ENCODE results near the gene UBE2S. TPM values are rescaled to one million over a fixed set of nuclear protein-coding genes. Genes with fewer than 3 reads are reported as not detected.
"Not testable (repeated sequence)": the region's sequence is repeated elsewhere in the genome, so short reads cannot be mapped to it uniquely, and the experiment has no call there.

The UBE2S gene
- total RNA-seq, 2 donors from 2014 or later: 202 to 246 TPM

DNA sequence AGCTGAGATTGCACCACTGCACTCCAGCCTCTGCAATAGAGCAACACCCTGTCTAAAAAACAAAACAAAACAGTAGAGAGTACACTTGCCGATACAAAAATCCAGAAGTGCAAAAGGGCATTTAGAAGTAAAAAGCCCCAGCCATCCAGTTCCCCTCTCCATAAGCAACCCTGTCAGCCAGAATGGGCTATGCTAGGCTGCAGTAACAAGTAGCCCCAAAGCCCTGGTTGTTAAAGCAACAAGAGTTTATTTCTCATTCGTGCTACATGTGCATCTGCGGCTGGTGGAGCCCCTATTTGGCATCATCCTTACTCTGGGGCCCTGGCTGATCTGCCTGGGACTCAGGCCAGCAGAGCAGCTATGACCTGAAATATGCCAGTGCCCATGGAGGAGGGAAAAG is 16.9 kb upstream of the UBE2S start:
- H3K27ac ChIP-seq (ENCODE audit: low read depth, low read length): no peak overlapping the region
- H3K9ac ChIP-seq (ENCODE audit: extremely low read depth, low read length, poor library complexity, severe bottlenecking): no peak overlapping the region
- peaks cover 41% of the 10 kb centered on the region for H3K27me3 Mint-ChIP-seq (ENCODE audit: insufficient read depth)
- H3K4me3 ChIP-seq (ENCODE audit: low read length): no peak overlapping the region
- peaks cover 13% of the 10 kb centered on the region for H3K27me3 ChIP-seq (ENCODE audit: control insufficient read depth, insufficient read depth, low read length, poor library complexity, severe bottlenecking)
- H3K4me1 Mint-ChIP-seq: no peaks in the 10 kb centered on the region
- no peaks in the 10 kb centered on the region for H3K4me1 ChIP-seq (ENCODE audit: control insufficient read depth, insufficient read depth, low read length)
- WGBS, 2 experiments (ENCODE audit: insufficient coverage in 1 of 2, insufficient read length in 1 of 2): 87 to 93% methylated on average over 2 to 3 of the region's 3 CpGs
- no peak for DNase-seq
- no peaks in the 10 kb centered on the region for H3K9me3 ChIP-seq (ENCODE audit: control insufficient read depth, low read length)
- H3K36me3 ChIP-seq (ENCODE audit: control insufficient read depth, insufficient read depth, low read length): no peaks in the 10 kb centered on the region
- no peak overlapping the region for H3K27ac Mint-ChIP-seq
- no peaks in the 10 kb centered on the region for H3K36me3 Mint-ChIP-seq (ENCODE audit: low read depth)
- H3K4me3 Mint-ChIP-seq: no peak overlapping the region
- TF ChIP-seq, protein P1, sequence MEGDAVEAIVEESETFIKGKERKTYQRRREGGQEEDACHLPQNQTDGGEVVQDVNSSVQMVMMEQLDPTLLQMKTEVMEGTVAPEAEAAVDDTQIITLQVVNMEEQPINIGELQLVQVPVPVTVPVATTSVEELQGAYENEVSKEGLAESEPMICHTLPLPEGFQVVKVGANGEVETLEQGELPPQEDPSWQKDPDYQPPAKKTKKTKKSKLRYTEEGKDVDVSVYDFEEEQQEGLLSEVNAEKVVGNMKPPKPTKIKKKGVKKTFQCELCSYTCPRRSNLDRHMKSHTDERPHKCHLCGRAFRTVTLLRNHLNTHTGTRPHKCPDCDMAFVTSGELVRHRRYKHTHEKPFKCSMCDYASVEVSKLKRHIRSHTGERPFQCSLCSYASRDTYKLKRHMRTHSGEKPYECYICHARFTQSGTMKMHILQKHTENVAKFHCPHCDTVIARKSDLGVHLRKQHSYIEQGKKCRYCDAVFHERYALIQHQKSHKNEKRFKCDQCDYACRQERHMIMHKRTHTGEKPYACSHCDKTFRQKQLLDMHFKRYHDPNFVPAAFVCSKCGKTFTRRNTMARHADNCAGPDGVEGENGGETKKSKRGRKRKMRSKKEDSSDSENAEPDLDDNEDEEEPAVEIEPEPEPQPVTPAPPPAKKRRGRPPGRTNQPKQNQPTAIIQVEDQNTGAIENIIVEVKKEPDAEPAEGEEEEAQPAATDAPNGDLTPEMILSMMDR (conservative IDR thresholded peaks at IDR 0.05): no peak
- H3K9me3 Mint-ChIP-seq: peaks cover 8% of the 10 kb centered on the region

DNA sequence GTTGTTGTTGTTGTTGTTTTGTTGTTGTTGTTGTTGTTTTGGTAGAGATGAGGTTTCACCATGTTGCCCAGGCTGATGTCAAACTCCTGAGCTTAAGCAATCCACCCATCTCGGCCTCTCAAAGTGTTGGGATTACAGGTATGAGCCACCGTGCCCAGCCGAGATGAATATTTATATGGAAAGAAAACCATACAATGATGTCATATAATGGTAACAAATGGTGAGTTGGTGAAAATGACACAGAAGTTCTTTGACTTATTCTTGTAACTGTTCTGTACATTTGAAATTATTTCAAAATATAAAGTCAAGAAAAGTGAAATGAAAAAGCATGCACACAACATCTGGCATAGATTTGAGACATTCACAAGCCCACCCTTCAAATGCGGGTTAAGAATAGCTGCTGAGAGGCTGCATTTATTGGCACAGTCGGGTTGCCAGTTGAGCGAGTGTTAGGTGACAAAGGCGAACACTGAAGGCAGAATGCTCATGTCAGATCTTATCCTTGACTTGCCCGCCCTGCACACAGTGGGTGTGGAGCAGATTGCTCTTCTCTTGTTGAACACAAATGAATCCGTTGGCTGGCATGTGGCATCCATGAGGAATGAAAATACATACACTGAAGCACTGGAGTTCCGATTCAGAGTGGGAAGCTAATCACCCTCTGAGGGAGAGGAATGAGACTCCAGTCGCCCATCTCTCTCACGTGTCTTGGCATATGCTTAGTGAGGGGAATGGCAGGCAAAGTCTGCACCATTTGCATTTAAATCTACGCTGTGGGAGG is 15.8 kb upstream of the UBE2S start:
- no peaks in the 10 kb centered on the region for H3K36me3 ChIP-seq (ENCODE audit: control insufficient read depth, insufficient read depth, low read length)
- TF ChIP-seq, protein P1 (conservative IDR thresholded peaks at IDR 0.05): no peak
- peaks cover 13% of the 10 kb centered on the region for H3K27me3 ChIP-seq (ENCODE audit: control insufficient read depth, insufficient read depth, low read length, poor library complexity, severe bottlenecking)
- H3K27me3 Mint-ChIP-seq (ENCODE audit: insufficient read depth): peaks cover 42% of the 10 kb centered on the region
- DNase-seq: no peak
- no peak overlapping the region for H3K27ac Mint-ChIP-seq
- no peaks in the 10 kb centered on the region for H3K36me3 Mint-ChIP-seq (ENCODE audit: low read depth)
- no peaks in the 10 kb centered on the region for H3K4me1 Mint-ChIP-seq
- H3K27ac ChIP-seq (ENCODE audit: low read depth, low read length): no peak overlapping the region
- H3K4me3 ChIP-seq (ENCODE audit: low read length): no peak overlapping the region
- 67 to 77% methylated on average over 12 to 13 of the region's 13 CpGs for WGBS, 2 experiments (ENCODE audit: insufficient coverage in 1 of 2, insufficient read length in 1 of 2)
- no peak overlapping the region for H3K9ac ChIP-seq (ENCODE audit: extremely low read depth, low read length, poor library complexity, severe bottlenecking)
- H3K9me3 Mint-ChIP-seq: peaks cover 9% of the 10 kb centered on the region
- no peaks in the 10 kb centered on the region for H3K9me3 ChIP-seq (ENCODE audit: control insufficient read depth, low read length)
- no peaks in the 10 kb centered on the region for H3K4me1 ChIP-seq (ENCODE audit: control insufficient read depth, insufficient read depth, low read length)
- no peak overlapping the region for H3K4me3 Mint-ChIP-seq

DNA sequence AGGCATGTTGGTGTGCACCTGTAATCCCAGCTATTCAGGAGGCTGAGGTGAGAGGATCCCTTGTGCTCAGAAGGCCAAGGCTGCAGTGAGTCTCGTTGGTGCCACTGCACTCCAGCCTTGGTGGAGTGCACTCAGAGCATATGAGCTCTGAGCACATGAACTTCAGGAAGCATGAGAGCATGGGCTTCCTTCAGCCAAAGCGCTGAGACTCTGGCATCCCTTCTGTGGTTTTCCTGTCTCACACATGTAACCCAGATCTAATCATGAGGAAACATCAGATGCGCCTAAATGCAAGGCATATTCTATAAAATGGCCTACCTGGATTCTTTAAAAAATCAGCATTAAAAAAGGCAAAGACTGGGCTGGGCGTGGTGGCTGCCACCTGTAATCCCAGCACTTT is 13.7 kb upstream of the UBE2S start:
- not testable (repeated sequence) for H3K9me3 ChIP-seq (ENCODE audit: control insufficient read depth, low read length); H3K4me3 Mint-ChIP-seq; H3K27ac Mint-ChIP-seq; H3K4me3 ChIP-seq (ENCODE audit: low read length); H3K4me1 ChIP-seq (ENCODE audit: control insufficient read depth, insufficient read depth, low read length); H3K9ac ChIP-seq (ENCODE audit: extremely low read depth, low read length, poor library complexity, severe bottlenecking); DNase-seq; H3K27ac ChIP-seq (ENCODE audit: low read depth, low read length); H3K36me3 Mint-ChIP-seq (ENCODE audit: low read depth); H3K36me3 ChIP-seq (ENCODE audit: control insufficient read depth, insufficient read depth, low read length); H3K4me1 Mint-ChIP-seq
- peaks cover 41% of the 10 kb centered on the region for H3K27me3 Mint-ChIP-seq (ENCODE audit: insufficient read depth)
- WGBS, 2 experiments (ENCODE audit: insufficient coverage in 1 of 2, insufficient read length in 1 of 2): 83% methylated on average over 4 of the region's 4 CpGs
- peaks cover 13% of the 10 kb centered on the region for H3K27me3 ChIP-seq (ENCODE audit: control insufficient read depth, insufficient read depth, low read length, poor library complexity, severe bottlenecking)
- H3K9me3 Mint-ChIP-seq: peaks cover 11% of the 10 kb centered on the region

Data from endodermal cell (in vitro differentiated cells).